Trophoblast cell (in vitro differentiated cells and primary cell): Measurements from ENCODE around the gene SEMA3C.

Source experiments
- DNase-seq, 2 donors: peaks; one replicate each; pipeline ENCODE4 v3.0.0-alpha.2; 2016
- H2AFZ ChIP-seq: 2 replicates; pipeline ENCODE4 v1.6.1; 2013; ENCODE audit warnings: low read length, moderate library complexity, mild to moderate bottlenecking; ENCODE audit not compliant: insufficient read depth, poor library complexity
- H2AK5ac ChIP-seq: 2 replicates; pipeline ENCODE4 v1.6.1; 2013; ENCODE audit warnings: mild to moderate bottlenecking, low read length
- H2BK120ac ChIP-seq: 2 replicates; pipeline ENCODE4 v1.6.1; 2013; ENCODE audit warnings: low read length, mild to moderate bottlenecking, moderate library complexity; ENCODE audit not compliant: insufficient read depth, poor library complexity
- H2BK12ac ChIP-seq: 2 replicates; pipeline ENCODE4 v1.6.1; 2013; ENCODE audit warnings: mild to moderate bottlenecking, low read length, moderate library complexity
- H2BK5ac ChIP-seq: 2 replicates; pipeline ENCODE4 v1.6.1; 2013; ENCODE audit warnings: low read length, low read depth, moderate library complexity, mild to moderate bottlenecking; ENCODE audit not compliant: poor library complexity
- H3K14ac ChIP-seq: 2 replicates; pipeline ENCODE4 v1.6.1; 2013; ENCODE audit warnings: mild to moderate bottlenecking, low read length
- H3K18ac ChIP-seq: 2 replicates; pipeline ENCODE4 v1.6.1; 2013; ENCODE audit warnings: mild to moderate bottlenecking, low read length
- H3K23ac ChIP-seq: 2 replicates; pipeline ENCODE4 v1.6.1; 2013; ENCODE audit warnings: low read length
- H3K27ac ChIP-seq: 2 replicates; pipeline ENCODE4 v1.5.1; 2013; ENCODE audit warnings: low read depth, mild to moderate bottlenecking, inconsistent platforms, low read length, moderate library complexity
- H3K27me3 ChIP-seq: 2 replicates; pipeline ENCODE4 v1.6.1; 2013; ENCODE audit warnings: inconsistent platforms, mild to moderate bottlenecking, low read length, moderate library complexity; ENCODE audit not compliant: insufficient read depth
- H3K36me3 ChIP-seq, 2 experiments: 1 replicate in 1 of 2; 2 replicates in 1 of 2; pipeline ENCODE4 v1.6.1; 2013; ENCODE audit warnings: low read length in 2 of 2, mild to moderate bottlenecking in 2 of 2, moderate library complexity in 1 of 2; ENCODE audit not compliant: insufficient read depth in 2 of 2, control insufficient read depth in 1 of 2
- H3K4ac ChIP-seq: 2 replicates; pipeline ENCODE4 v1.6.1; 2013; ENCODE audit warnings: low read depth, mild to moderate bottlenecking, low read length, moderate library complexity
- H3K4me1 ChIP-seq, 2 experiments: 1 replicate in 1 of 2; 2 replicates in 1 of 2; pipeline ENCODE4 v1.6.1; 2013; ENCODE audit warnings: low read length in 2 of 2, mild to moderate bottlenecking in 2 of 2, moderate library complexity in 1 of 2; ENCODE audit not compliant: insufficient read depth in 2 of 2, control insufficient read depth in 1 of 2
- H3K4me2 ChIP-seq: 2 replicates; pipeline ENCODE4 v1.6.1; 2013; ENCODE audit warnings: inconsistent platforms, mild to moderate bottlenecking, low read length, moderate library complexity
- H3K4me3 ChIP-seq: 2 replicates; pipeline ENCODE4 v1.5.1; 2013; ENCODE audit warnings: mild to moderate bottlenecking, low read depth, low read length, inconsistent platforms
- H3K79me1 ChIP-seq: one replicate; pipeline ENCODE4 v1.6.1; 2013; ENCODE audit warnings: low read length
- H3K79me2 ChIP-seq: 2 replicates; pipeline ENCODE4 v1.6.1; 2013; ENCODE audit warnings: low read length, mild to moderate bottlenecking; ENCODE audit not compliant: control insufficient read depth, insufficient read depth, poor library complexity
- H3K9ac ChIP-seq: 2 replicates; pipeline ENCODE4 v1.6.1; 2013; ENCODE audit warnings: mild to moderate bottlenecking, low read length
- H3K9me3 ChIP-seq: 2 replicates; pipeline ENCODE4 v1.6.1; 2013; ENCODE audit warnings: low read depth, mild to moderate bottlenecking, control low read depth, inconsistent platforms, low read length; ENCODE audit not compliant: insufficient read depth
- H4K12ac ChIP-seq: 2 replicates; pipeline ENCODE4 v1.6.1; 2013; ENCODE audit warnings: low read depth, mild to moderate bottlenecking, low read length, moderate library complexity
- H4K8ac ChIP-seq: 2 replicates; pipeline ENCODE4 v1.6.1; 2013; ENCODE audit warnings: low read depth, mild to moderate bottlenecking, low read length, moderate library complexity
- H4K91ac ChIP-seq: one replicate; pipeline ENCODE4 v1.6.1; 2013; ENCODE audit warnings: low read depth, mild to moderate bottlenecking, low read length, moderate library complexity
- WGBS: extraction: QIAGEN DNeasy Blood & Tissue Kit; methylation state at CpG from one replicate; pipeline ENCODE4 v1.1.7; 2013; ENCODE audit warnings: missing lambda C conversion rate; ENCODE audit not compliant: insufficient read length, insufficient coverage; ENCODE audit errors: extremely low coverage; 5-methylcytosine and 5-hydroxymethylcytosine counted together

Gene SEMA3C

GRCh38 chr7:80699045-80699638 lies 219.7 kb downstream of the SEMA3C start:
- peaks cover 2% of the 10 kb centered on the region for H3K79me1 ChIP-seq
- H4K12ac ChIP-seq, result no peak overlapping the region
- no peak overlapping the region for H4K91ac ChIP-seq
- H3K27ac ChIP-seq, result no peak overlapping the region
- H3K4me2 ChIP-seq, result no peak overlapping the region
- H3K36me3 ChIP-seq, result no peaks in the 10 kb centered on the region
- no peak overlapping the region for H2BK5ac ChIP-seq
- H3K79me2 ChIP-seq, result no peaks in the 10 kb centered on the region
- no peak overlapping the region for H3K4me3 ChIP-seq
- no peaks in the 10 kb centered on the region for H3K4me1 ChIP-seq
- no peak overlapping the region for H2AK5ac ChIP-seq
- H2BK12ac ChIP-seq, result no peak overlapping the region
- no peak overlapping the region for H2AFZ ChIP-seq
- no peak overlapping the region for H3K14ac ChIP-seq
- no peak overlapping the region for H3K18ac ChIP-seq
- no CpG with 5 or more reads among the region's 5 CpGs for WGBS
- H3K27me3 ChIP-seq, result no peaks in the 10 kb centered on the region
- no peak overlapping the region for H3K9ac ChIP-seq
- peak in 1 of 2 donors; percentile 91 for DNase-seq
- no peaks in the 10 kb centered on the region for H3K9me3 ChIP-seq
- H4K8ac ChIP-seq, result no peak overlapping the region
- H2BK120ac ChIP-seq, result no peak overlapping the region
- no peak overlapping the region for H3K23ac ChIP-seq
- no peak overlapping the region for H3K4ac ChIP-seq
